Pancreas (tissue), 10 donors: ENCODE data around the gene TAS2R38. TPM values are rescaled to one million over a fixed set of nuclear protein-coding genes. Genes with fewer than 3 reads are reported as not detected.

Experiments used
- ATAC-seq, 4 donors: fragments of 200-7000 bp; cut with Tn5 transposase; one replicate each; pipeline versions ENCODE4 v1.8.0 to v1.9.1; 2020; ENCODE audit warnings: mild to moderate bottlenecking in 4 of 4, moderate library complexity in 4 of 4
- DNase-seq, 6 donors: peaks; one replicate each; pipeline ENCODE4 v3.0.0-alpha.2; 2020
- FAIRE-seq: peaks from 2 replicates; lab custom pipeline; 2012; peaks lifted over from hg19 to GRCh38; lab: Jason Lieb, UNC
- H3K27ac ChIP-seq, 4 donors: fragments of 200-600 bp; sonication (generic); 1 replicate in 3 of 4; 2 replicates in 1 of 4; pipeline versions ENCODE4 v1.5.0 to v1.8.0; 2020
- H3K27me3 ChIP-seq, 4 donors: fragments of 200-600 bp; one replicate each; pipeline ENCODE4 v1.8.0; 2021
- H3K36me3 ChIP-seq, 3 donors: fragments of 200-600 bp; sonication (generic) in 1 of 3; one replicate each; pipeline versions ENCODE4 v1.5.0 to v1.8.0; 2020 to 2021
- H3K4me1 ChIP-seq, 3 donors: fragments of 200-600 bp; one replicate each; pipeline ENCODE4 v1.8.0; 2021
- H3K4me3 ChIP-seq, 4 donors: fragments of 200-600 bp; sonication (generic) in 2 of 4; one replicate each; pipeline versions ENCODE4 v1.5.0 to v1.8.0; 2020 to 2021
- H3K9me3 ChIP-seq, 4 donors: fragments of 200-600 bp; one replicate each; pipeline ENCODE4 v1.8.0; 2021
- WGBS, 2 donors: extraction: QIAGEN DNeasy Blood & Tissue Kit; methylation state at CpG; one replicate each; pipeline ENCODE4 v1.1.7; 2013; 5-methylcytosine and 5-hydroxymethylcytosine counted together
- intact Hi-C, 3 donors: fragments of 100-400 bp; cut with DNase I; formaldehyde crosslinking; loops; one replicate each; pipeline versions ENCODE4 v1.11.1 to v1.14.2; 2022
- polyA plus RNA-seq, 2 donors: library from polyadenylated mRNA; stranded (reverse); fragments of 200-250 nt; gene quantifications; one replicate each; pipeline ENCODE4 v1.2.3, GENCODE V29; 2013
- total RNA-seq, 6 donors: library from RNA; stranded (reverse); fragmentation: NEBNext Ultra II Directional in 4 of 6; extraction: Animal tissue kit (Norgen Biotek cat#: 25700) in 4 of 6; gene quantifications; one replicate each; pipeline versions ENCODE4 v1.2.1 to v1.2.4, GENCODE V29; 2021 to 2023
- TF ChIP-seq, protein P1 (sequence below), 4 donors: fragments of 200-600 bp; sonication (generic) in 3 of 4; IDR thresholded peaks; one replicate each; pipeline versions ENCODE4 v1.5.0 to v1.8.0; 2021; ENCODE audit warnings: antibody characterized with exemption in 4 of 4
- donor health status: healthy with polysubstance abuse.
- donor health status: DM: no; HTN: no; CAD: no; lungs with moderate emphysema.
- donor health status: DM: no; HTN: no; CAD: no.
- donor health status: control.
- donor health status: control.
- donor health status: Bipolar disorder and iron deficiency.
- donor health status: DM: yes; HTN: yes; CAD: no.
- donor health status: DM: no; HTN: no; CAD: no.
- donor health status: DM: no; HTN: no; CAD: no.
- donor health status: DM: yes; HTN: yes; CAD: no.

Gene TAS2R38
- total and polyA plus RNA-seq, 8 donors: not detected

DNA sequence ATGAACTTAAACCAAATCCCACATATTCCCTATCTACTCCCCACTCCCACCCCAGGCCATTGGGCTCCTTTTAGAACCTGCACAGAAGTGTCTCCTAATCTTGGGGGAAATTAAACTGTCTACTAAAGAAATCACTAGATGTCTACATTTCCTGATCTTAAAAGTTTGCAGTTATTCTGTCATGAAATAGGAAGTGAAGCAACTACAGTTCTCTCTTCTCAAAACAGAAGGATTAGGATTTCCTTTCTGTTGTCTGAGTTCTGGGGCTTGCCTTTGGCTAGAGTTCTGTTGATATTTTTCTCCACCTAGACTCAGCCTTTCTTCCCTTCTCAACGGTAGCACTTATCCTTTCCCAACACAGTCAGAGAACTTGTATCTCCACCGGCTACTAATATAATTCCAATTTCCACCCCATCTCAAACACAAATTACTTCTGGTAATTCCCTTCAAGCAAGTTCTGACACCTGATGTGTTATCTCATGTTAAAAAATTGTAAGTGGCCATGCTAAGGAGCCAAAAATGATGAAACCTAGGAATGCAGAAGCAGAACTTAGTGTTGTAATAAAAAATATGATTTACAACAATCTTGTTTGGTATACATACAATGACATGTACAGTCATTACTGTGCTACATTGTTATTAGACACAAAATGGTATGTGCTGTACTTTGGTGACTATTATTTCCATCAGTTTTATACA, 45.3 kb downstream of the TAS2R38 start:
- ATAC-seq (no peak), DNase-seq (no peak), FAIRE-seq (no peak)
- 66 to 79% methylated on average over 2 of the region's 2 CpGs for WGBS, 2 donors
- Histone ChIP-seq H3K36me3 (no peaks in the 10 kb centered on the region), H3K9me3 (no peaks in the 10 kb centered on the region), H3K27ac (no peak overlapping the region), H3K27me3 (no peaks in the 10 kb centered on the region), H3K4me1 (no peaks in the 10 kb centered on the region), H3K4me3 (no peak overlapping the region)
- intact Hi-C loops: no loop called here
- TF ChIP-seq, protein P1, sequence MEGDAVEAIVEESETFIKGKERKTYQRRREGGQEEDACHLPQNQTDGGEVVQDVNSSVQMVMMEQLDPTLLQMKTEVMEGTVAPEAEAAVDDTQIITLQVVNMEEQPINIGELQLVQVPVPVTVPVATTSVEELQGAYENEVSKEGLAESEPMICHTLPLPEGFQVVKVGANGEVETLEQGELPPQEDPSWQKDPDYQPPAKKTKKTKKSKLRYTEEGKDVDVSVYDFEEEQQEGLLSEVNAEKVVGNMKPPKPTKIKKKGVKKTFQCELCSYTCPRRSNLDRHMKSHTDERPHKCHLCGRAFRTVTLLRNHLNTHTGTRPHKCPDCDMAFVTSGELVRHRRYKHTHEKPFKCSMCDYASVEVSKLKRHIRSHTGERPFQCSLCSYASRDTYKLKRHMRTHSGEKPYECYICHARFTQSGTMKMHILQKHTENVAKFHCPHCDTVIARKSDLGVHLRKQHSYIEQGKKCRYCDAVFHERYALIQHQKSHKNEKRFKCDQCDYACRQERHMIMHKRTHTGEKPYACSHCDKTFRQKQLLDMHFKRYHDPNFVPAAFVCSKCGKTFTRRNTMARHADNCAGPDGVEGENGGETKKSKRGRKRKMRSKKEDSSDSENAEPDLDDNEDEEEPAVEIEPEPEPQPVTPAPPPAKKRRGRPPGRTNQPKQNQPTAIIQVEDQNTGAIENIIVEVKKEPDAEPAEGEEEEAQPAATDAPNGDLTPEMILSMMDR (IDR thresholded peaks at IDR 0.05): no peak

Other genes starting within 250 kb of the TAS2R38 start
- 10 to 100 TPM; 28.5 to 52.3 (median 39.7) TPM for gene SSBP1, start 235.4 kb downstream of the TAS2R38 start, total RNA-seq
- 10 to 100 TPM; 67.7 to 88.8 TPM for gene SSBP1, start 235.4 kb downstream of the TAS2R38 start, polyA plus RNA-seq
- 1 to 10 TPM in 4 of 6 donors, under 1 TPM in 2; 0.41 to 1.3 (median 1.2) TPM for gene TAS2R3, start 209.7 kb downstream of the TAS2R38 start, total RNA-seq
- under 1 TPM; 0.16 to 0.42 TPM for gene TAS2R3, start 209.7 kb downstream of the TAS2R38 start, polyA plus RNA-seq
- gene TAS2R4, start 197.1 kb downstream of the TAS2R38 start, total RNA-seq: under 1 TPM; 0.32 to 0.94 (median 0.75) TPM
- under 1 TPM; 0.31 to 0.76 TPM for gene TAS2R4, start 197.1 kb downstream of the TAS2R38 start, polyA plus RNA-seq
- under 1 TPM; 0.22 to 0.74 (median 0.48) TPM for gene TAS2R5, start 183.6 kb downstream of the TAS2R38 start, total RNA-seq
- gene TAS2R5, start 183.6 kb downstream of the TAS2R38 start, polyA plus RNA-seq: under 1 TPM; 0.65 to 0.87 TPM
- gene PRSS37, start 132.3 kb downstream of the TAS2R38 start, total RNA-seq: not detected
- gene PRSS37, start 132.3 kb downstream of the TAS2R38 start, polyA plus RNA-seq: not detected
- gene OR9A4, start 57.4 kb downstream of the TAS2R38 start, total RNA-seq: not detected
- gene OR9A4, start 57.4 kb downstream of the TAS2R38 start, polyA plus RNA-seq: not detected
- 1 to 10 TPM in 4 of 6 donors, under 1 TPM in 2; 0.14 to 5.3 (median 1.3) TPM for gene CLEC5A, start 26.8 kb downstream of the TAS2R38 start, total RNA-seq
- under 1 TPM; 0.30 to 0.61 TPM for gene CLEC5A, start 26.8 kb downstream of the TAS2R38 start, polyA plus RNA-seq
- gene MGAM, start 22.1 kb upstream of the TAS2R38 start, total RNA-seq: 1 to 10 TPM in 1 of 6 donors, under 1 TPM in 5; 0.14 to 1.2 (median 0.47) TPM
- under 1 TPM; 0.04 to 0.12 TPM for gene MGAM, start 22.1 kb upstream of the TAS2R38 start, polyA plus RNA-seq
- gene MGAM2, start 137.9 kb upstream of the TAS2R38 start, total RNA-seq: 10 to 100 TPM in 2 of 6 donors, 1 to 10 TPM in 4; 8.9 to 28.3 (median 9.7) TPM
- 1 to 10 TPM; 1.3 to 4.1 TPM for gene MGAM2, start 137.9 kb upstream of the TAS2R38 start, polyA plus RNA-seq